ENCODE results near the gene TTLL7. TPM values are rescaled to one million over a fixed set of nuclear protein-coding genes. Genes with fewer than 3 reads are reported as not detected.
"Not testable (repeated sequence)": the region's sequence is repeated elsewhere in the genome, so short reads cannot be mapped to it uniquely, and the experiment has no call there.

TTLL7 gene
- total and polyA plus RNA-seq, 8 donors: 3.9 to 15.0 (median 6.4) TPM

- Histone ChIP-seq H3K4me1 (no peaks in the 10 kb centered on the region), H3K27me3 (no peaks in the 10 kb centered on the region), H3K9me3 (peaks cover 0 to 15% of the 10 kb centered on the region in 2 donors), H3K36me3 (no peaks in the 10 kb centered on the region), H3K4me3 (no peak overlapping the region), H3K27ac (no peak overlapping the region)
- no peak for ATAC-seq
- intact Hi-C loops (cut with DNase I): no loop called here
- DNase-seq: no peak
- no peak for TF ChIP-seq CTCF (IDR thresholded peaks at IDR 0.05)
These were observed 8.2 kb downstream of the TTLL7 start for GRCh38 chr1:83990734-83991133.

GRCh38 chr1:83985048-83985447 lies 13.9 kb downstream of the TTLL7 start:
- H3K4me3 ChIP-seq: no peak overlapping the region
- DNase-seq: no peak
- H3K36me3 ChIP-seq: no peaks in the 10 kb centered on the region
- H3K9me3 ChIP-seq: peaks cover 0 to 31% of the 10 kb centered on the region in 2 donors
- no peak for ATAC-seq
- H3K27me3 ChIP-seq: no peaks in the 10 kb centered on the region
- no peak overlapping the region for H3K27ac ChIP-seq
- intact Hi-C loops (cut with DNase I): no loop called here
- no peak for TF ChIP-seq CTCF (IDR thresholded peaks at IDR 0.05)
- no peaks in the 10 kb centered on the region for H3K4me1 ChIP-seq

- ATAC-seq; H3K27me3 ChIP-seq; H3K4me1 ChIP-seq; H3K27ac ChIP-seq; H3K36me3 ChIP-seq; DNase-seq; intact Hi-C loops (cut with DNase I); H3K4me3 ChIP-seq: not testable (repeated sequence)
- peaks cover 0 to 31% of the 10 kb centered on the region in 2 donors for H3K9me3 ChIP-seq
These were observed 15.0 kb downstream of the TTLL7 start for GRCh38 chr1:83983918-83984317.

GRCh38 chr1:83978056-83978455 lies 20.9 kb downstream of the TTLL7 start:
- TF ChIP-seq CTCF (IDR thresholded peaks at IDR 0.05): no peak
- intact Hi-C loops (cut with DNase I): no loop called here
- Histone ChIP-seq H3K4me1 (no peaks in the 10 kb centered on the region), H3K27ac (no peak overlapping the region), H3K27me3 (no peaks in the 10 kb centered on the region), H3K9me3 (peaks cover 0 to 6% of the 10 kb centered on the region in 2 donors), H3K4me3 (no peak overlapping the region), H3K36me3 (no peaks in the 10 kb centered on the region)
- ATAC-seq (no peak), DNase-seq (no peak)

- intact Hi-C loops (cut with DNase I): no loop called here
- no peak overlapping the region for H3K27ac ChIP-seq
- H3K36me3 ChIP-seq: no peaks in the 10 kb centered on the region
- no peak for DNase-seq
- TF ChIP-seq CTCF (IDR thresholded peaks at IDR 0.05): no peak
- ATAC-seq: no peak
- peaks cover 0 to 3% of the 10 kb centered on the region in 2 donors for H3K9me3 ChIP-seq
- H3K27me3 ChIP-seq: no peaks in the 10 kb centered on the region
- no peaks in the 10 kb centered on the region for H3K4me1 ChIP-seq
- H3K4me3 ChIP-seq: no peak overlapping the region
These were observed 22.0 kb downstream of the TTLL7 start for GRCh38 chr1:83976920-83977319.

GRCh38 chr1:83970802-83971201 lies 28.1 kb downstream of the TTLL7 start:
- ATAC-seq (no peak), DNase-seq (no peak)
- Histone ChIP-seq H3K27me3 (no peaks in the 10 kb centered on the region), H3K27ac (no peak overlapping the region), H3K4me1 (no peaks in the 10 kb centered on the region), H3K4me3 (no peak overlapping the region), H3K9me3 (no peaks in the 10 kb centered on the region), H3K36me3 (no peaks in the 10 kb centered on the region)
- TF ChIP-seq CTCF (IDR thresholded peaks at IDR 0.05): no peak
- intact Hi-C loops (cut with DNase I): no loop called here
